Dedifferentiated amniotic fluid mesenchymal stem cell (primary cell): ENCODE data around the gene COQ8A.
A peak's percentile ranks its signal among the peaks of the same experiment; 100 is the strongest.
"Not testable (repeated sequence)": the region's sequence is repeated elsewhere in the genome, so short reads cannot be mapped to it uniquely, and the experiment has no call there.

Experiments
- DNase-seq: peaks from one replicate; pipeline ENCODE4 v3.0.0-alpha.2; 2016; ENCODE audit errors: extremely low spot score

Gene COQ8A

GRCh38 chr1:226921504-226921903 is 18.6 kb upstream of the COQ8A start:
- DNase-seq = no peak

GRCh38 chr1:226929260-226930111 is 10.6 kb upstream of the COQ8A start:
- not testable (repeated sequence) for DNase-seq

- no peak for DNase-seq
Observed at GRCh38 chr1:226934483-226935237, 5.4 kb upstream of the COQ8A start.

- DNase-seq = no peak
Observed at GRCh38 chr1:226937940-226938725, 2.0 kb upstream of the COQ8A start.

- peak; percentile 52 for DNase-seq
Observed at GRCh38 chr1:226938903-226939437, 1.1 kb upstream of the COQ8A start.

GRCh38 chr1:226939438-226940028 is 561 bp upstream of the COQ8A start:
- DNase-seq = no peak

GRCh38 chr1:226940806-226941067 is 643 bp downstream of the COQ8A start:
- DNase-seq = no peak

- DNase-seq = no peak
Observed at GRCh38 chr1:226942392-226942791, 2.3 kb downstream of the COQ8A start.

- DNase-seq = no peak
Observed at GRCh38 chr1:226943156-226943555, 3.1 kb downstream of the COQ8A start.

- DNase-seq = no peak
Observed at GRCh38 chr1:226943927-226944326, 3.8 kb downstream of the COQ8A start.

GRCh38 chr1:226945106-226945857 is 5.2 kb downstream of the COQ8A start:
- DNase-seq = no peak

GRCh38 chr1:226945858-226946245 is 5.8 kb downstream of the COQ8A start:
- DNase-seq = no peak

- no peak for DNase-seq
Observed at GRCh38 chr1:226946285-226946684, 6.2 kb downstream of the COQ8A start.

- DNase-seq = no peak
Observed at GRCh38 chr1:226946841-226947240, 6.7 kb downstream of the COQ8A start.

GRCh38 chr1:226948051-226948450 is 8.0 kb downstream of the COQ8A start:
- DNase-seq = no peak

- no peak for DNase-seq
Observed at GRCh38 chr1:226948480-226948879, 8.4 kb downstream of the COQ8A start.

- DNase-seq = no peak
Observed at GRCh38 chr1:226948996-226949395, 8.9 kb downstream of the COQ8A start.

GRCh38 chr1:226949401-226949800 is 9.3 kb downstream of the COQ8A start:
- DNase-seq = no peak

- no peak for DNase-seq
Observed at GRCh38 chr1:226950316-226950715, 10.2 kb downstream of the COQ8A start.

- DNase-seq = no peak
Observed at GRCh38 chr1:226950871-226951270, 10.8 kb downstream of the COQ8A start.
